HepG2 (cell line): ENCODE results near the gene COPS6. TPM values are rescaled to one million over a fixed set of nuclear protein-coding genes. Genes with fewer than 3 reads are reported as not detected.
A peak's percentile ranks its signal among the peaks of the same experiment; 100 is the strongest.

Source experiments
- ARID3A ChIP-seq: IDR thresholded peaks from 2 replicates; pipeline ENCODE4 v1.6.1; 2012; ENCODE audit warnings: low read depth, low read length, improper control_type of control experiment
- ATF4 ChIP-seq, 2 experiments: fragments of 450-650 bp in 1 of 2; sonication (generic) in 1 of 2; formaldehyde crosslinking; IDR thresholded peaks; 2 replicates each; pipeline versions ENCODE4 v1.5.0 to v1.8.0; 2020 to 2022; ENCODE audit warnings: mild to moderate bottlenecking in 1 of 2, missing genetic modification reagents in 1 of 2
- GMEB2 ChIP-seq: IDR thresholded peaks from 2 replicates; pipeline ENCODE4 v1.6.1; 2016; ENCODE audit warnings: missing biosample characterization, missing genetic modification reagents, low read depth
- MXD3 ChIP-seq: IDR thresholded peaks from 2 replicates; pipeline ENCODE4 v1.6.1; 2016; ENCODE audit warnings: mild to moderate bottlenecking, missing biosample characterization, missing genetic modification reagents
- PRDM4 ChIP-seq: sonication (generic); formaldehyde crosslinking; IDR thresholded peaks from 2 replicates; pipeline ENCODE4 v1.9.0; 2021; ENCODE audit warnings: missing genetic modification reagents, borderline replicate concordance
- RFXANK ChIP-seq: IDR thresholded peaks from 2 replicates; pipeline ENCODE4 v1.6.1; 2016
- SNRNP70 ChIP-seq: fragments of 200-400 bp; formaldehyde crosslinking; IDR thresholded peaks from 2 replicates; pipeline ENCODE4 v1.6.1; 2017; ENCODE audit warnings: mild to moderate bottlenecking, low read depth, low read length, moderate library complexity
- SP1 ChIP-seq, 2 experiments: fragments of 450-650 bp in 1 of 2; sonication (generic) in 1 of 2; formaldehyde crosslinking in 1 of 2; IDR thresholded peaks; 2 replicates each; pipeline versions ENCODE4 v1.4.0 to v1.6.1; 2016 to 2020; ENCODE audit warnings: missing genetic modification reagents in 1 of 2
- TFE3 ChIP-seq: IDR thresholded peaks from 2 replicates; pipeline ENCODE4 v1.6.1; 2016
- ZNF24 ChIP-seq: fragments of 450-650 bp; IDR thresholded peaks from 2 replicates; pipeline ENCODE4 v1.6.1; 2017; ENCODE audit warnings: antibody characterized with exemption, mild to moderate bottlenecking
- ZNF275 ChIP-seq: sonication (generic); formaldehyde crosslinking; IDR thresholded peaks from 2 replicates; pipeline ENCODE4 v1.8.0; 2022; ENCODE audit warnings: missing genetic modification reagents, mild to moderate bottlenecking, inconsistent platforms, borderline replicate concordance
- ZNF777 ChIP-seq: sonication (generic); formaldehyde crosslinking; IDR thresholded peaks from 2 replicates; pipeline ENCODE4 v1.4.0; 2020; ENCODE audit warnings: missing genetic modification reagents
- ZNF839 ChIP-seq: sonication (generic); formaldehyde crosslinking; IDR thresholded peaks from 2 replicates; pipeline ENCODE4 v1.4.0; 2020; ENCODE audit warnings: missing genetic modification reagents, mild to moderate bottlenecking, borderline replicate concordance
- ZSCAN25 ChIP-seq: sonication (generic); formaldehyde crosslinking; IDR thresholded peaks from 2 replicates; pipeline ENCODE4 v1.8.0; 2022; ENCODE audit warnings: mild to moderate bottlenecking, missing genetic modification reagents
- polyA plus RNA-seq, 8 experiments: library from polyadenylated mRNA; depleted of rRNA in 3 of 8; stranded (reverse) in 7 of 8; unstranded in 1 of 8; fragments of >200 nt; fragmentation: Illumina TruSeq in 4 of 8; extraction: Trizol in 4 of 8; gene quantifications; 2 replicates each; pipeline versions ENCODE4 v1.2.1 to v1.2.3, GENCODE V29; 2011 to 2016; ENCODE audit warnings: low read depth in 4 of 8, missing spikeins in 1 of 8, mixed read lengths in 1 of 8; ENCODE audit not compliant: insufficient read depth in 1 of 8
- total RNA-seq, 5 experiments: library from RNA; depleted of rRNA; stranded (reverse); fragments of >200 nt; fragmentation: Illumina TruSeq; extraction: Trizol; gene quantifications; 2 replicates each; pipeline ENCODE4 v1.2.3, GENCODE V29; 2016; ENCODE audit warnings: low read depth in 1 of 5
- TF ChIP-seq, protein P1 (sequence below): sonication (generic); formaldehyde crosslinking; IDR thresholded peaks from 2 replicates; pipeline ENCODE4 v1.8.0; 2022; ENCODE audit warnings: low read depth, missing genetic modification reagents
- TF ChIP-seq, protein P2 (sequence below): sonication (generic); formaldehyde crosslinking; IDR thresholded peaks from 2 replicates; pipeline ENCODE4 v1.5.0; 2020; ENCODE audit warnings: missing genetic modification reagents, mild to moderate bottlenecking, borderline replicate concordance

The COPS6 gene
- total and polyA plus RNA-seq, 2 of the 13 experiments (the other 11 are each of a cell fraction or from before 2014, with no cell fraction given), result 33.4 to 117 TPM

GRCh38 chr7:100122067-100122466, 33.3 kb downstream of the COPS6 start (continued):
- TF ChIP-seq ZNF275 (no peak), ZNF24 (no peak), GMEB2 (CRISPR knock-in tag) (no peak), ZNF839 (CRISPR knock-in tag) (no peak), ATF4 (CRISPR knock-in tag; IDR thresholded peaks at IDR 0.05) (no peak), RFXANK (CRISPR knock-in tag) (no peak), ZSCAN25 (CRISPR knock-in tag) (no peak), MXD3 (CRISPR knock-in tag) (no peak), TFE3 (no peak), SP1 (IDR thresholded peaks at IDR 0.05) (no peak), SP1 (CRISPR knock-in tag; IDR thresholded peaks at IDR 0.05) (no peak), ZNF777 (CRISPR knock-in tag) (no peak), PRDM4 (CRISPR knock-in tag) (no peak), ARID3A (no peak), SNRNP70 (no peak)
- TF ChIP-seq, protein P1, sequence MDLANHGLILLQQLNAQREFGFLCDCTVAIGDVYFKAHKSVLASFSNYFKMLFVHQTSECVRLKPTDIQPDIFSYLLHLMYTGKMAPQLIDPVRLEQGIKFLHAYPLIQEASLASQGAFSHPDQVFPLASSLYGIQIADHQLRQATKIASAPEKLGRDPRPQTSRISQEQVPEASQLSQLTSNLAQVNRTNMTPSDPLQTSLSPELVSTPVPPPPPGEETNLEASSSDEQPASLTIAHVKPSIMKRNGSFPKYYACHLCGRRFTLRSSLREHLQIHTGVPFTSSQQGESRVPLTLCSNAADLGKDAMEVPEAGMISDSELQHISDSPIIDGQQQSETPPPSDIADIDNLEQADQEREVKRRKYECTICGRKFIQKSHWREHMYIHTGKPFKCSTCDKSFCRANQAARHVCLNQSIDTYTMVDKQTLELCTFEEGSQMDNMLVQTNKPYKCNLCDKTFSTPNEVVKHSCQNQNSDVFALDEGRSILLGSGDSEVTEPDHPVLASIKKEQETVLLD, result 0 out of 2 replicates have a peak, but pooled peaks have one; percentile 35
- TF ChIP-seq, protein P2, sequence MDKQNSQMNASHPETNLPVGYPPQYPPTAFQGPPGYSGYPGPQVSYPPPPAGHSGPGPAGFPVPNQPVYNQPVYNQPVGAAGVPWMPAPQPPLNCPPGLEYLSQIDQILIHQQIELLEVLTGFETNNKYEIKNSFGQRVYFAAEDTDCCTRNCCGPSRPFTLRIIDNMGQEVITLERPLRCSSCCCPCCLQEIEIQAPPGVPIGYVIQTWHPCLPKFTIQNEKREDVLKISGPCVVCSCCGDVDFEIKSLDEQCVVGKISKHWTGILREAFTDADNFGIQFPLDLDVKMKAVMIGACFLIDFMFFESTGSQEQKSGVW (CRISPR knock-in tag), result no peak
